Measurements from ENCODE around the gene STAU1. TPM values are rescaled to one million over a fixed set of nuclear protein-coding genes. Genes with fewer than 3 reads are reported as not detected.

Gene STAU1
- total and polyA plus RNA-seq, 2 of the 13 experiments (the other 11 are each of a cell fraction or from before 2014, with no cell fraction given), result 119 to 133 TPM

GRCh38 chr20:49185071-49185761, 2.9 kb downstream of the STAU1 start (continued):
- TF ChIP-seq, protein P1, sequence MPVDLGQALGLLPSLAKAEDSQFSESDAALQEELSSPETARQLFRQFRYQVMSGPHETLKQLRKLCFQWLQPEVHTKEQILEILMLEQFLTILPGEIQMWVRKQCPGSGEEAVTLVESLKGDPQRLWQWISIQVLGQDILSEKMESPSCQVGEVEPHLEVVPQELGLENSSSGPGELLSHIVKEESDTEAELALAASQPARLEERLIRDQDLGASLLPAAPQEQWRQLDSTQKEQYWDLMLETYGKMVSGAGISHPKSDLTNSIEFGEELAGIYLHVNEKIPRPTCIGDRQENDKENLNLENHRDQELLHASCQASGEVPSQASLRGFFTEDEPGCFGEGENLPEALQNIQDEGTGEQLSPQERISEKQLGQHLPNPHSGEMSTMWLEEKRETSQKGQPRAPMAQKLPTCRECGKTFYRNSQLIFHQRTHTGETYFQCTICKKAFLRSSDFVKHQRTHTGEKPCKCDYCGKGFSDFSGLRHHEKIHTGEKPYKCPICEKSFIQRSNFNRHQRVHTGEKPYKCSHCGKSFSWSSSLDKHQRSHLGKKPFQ (CRISPR knock-in tag; IDR thresholded peaks at IDR 0.05; ENCODE audit: insufficient replicate concordance), result no peak
- TF ChIP-seq, protein P2, sequence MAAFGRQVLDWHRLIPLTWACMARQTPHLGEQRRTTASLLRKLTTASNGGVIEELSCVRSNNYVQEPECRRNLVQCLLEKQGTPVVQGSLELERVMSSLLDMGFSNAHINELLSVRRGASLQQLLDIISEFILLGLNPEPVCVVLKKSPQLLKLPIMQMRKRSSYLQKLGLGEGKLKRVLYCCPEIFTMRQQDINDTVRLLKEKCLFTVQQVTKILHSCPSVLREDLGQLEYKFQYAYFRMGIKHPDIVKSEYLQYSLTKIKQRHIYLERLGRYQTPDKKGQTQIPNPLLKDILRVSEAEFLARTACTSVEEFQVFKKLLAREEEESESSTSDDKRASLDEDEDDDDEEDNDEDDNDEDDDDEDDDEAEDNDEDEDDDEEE (CRISPR knock-in tag; IDR thresholded peaks at IDR 0.05), result no peak
- TF ChIP-seq ZNF674 (CRISPR knock-in tag; IDR thresholded peaks at IDR 0.05; ENCODE audit: low read depth), result no peak
- no peak for TF ChIP-seq SNAI1 (CRISPR knock-in tag; IDR thresholded peaks at IDR 0.05; ENCODE audit: borderline replicate concordance)
- TF ChIP-seq ZNF574 (CRISPR knock-in tag; IDR thresholded peaks at IDR 0.05), result no peak
- no peak for TF ChIP-seq ZNF441 (CRISPR knock-in tag; IDR thresholded peaks at IDR 0.05; ENCODE audit: borderline replicate concordance)
- no peak for TF ChIP-seq HES4 (CRISPR knock-in tag; IDR thresholded peaks at IDR 0.05; ENCODE audit: borderline replicate concordance)
- TF ChIP-seq, protein P3, sequence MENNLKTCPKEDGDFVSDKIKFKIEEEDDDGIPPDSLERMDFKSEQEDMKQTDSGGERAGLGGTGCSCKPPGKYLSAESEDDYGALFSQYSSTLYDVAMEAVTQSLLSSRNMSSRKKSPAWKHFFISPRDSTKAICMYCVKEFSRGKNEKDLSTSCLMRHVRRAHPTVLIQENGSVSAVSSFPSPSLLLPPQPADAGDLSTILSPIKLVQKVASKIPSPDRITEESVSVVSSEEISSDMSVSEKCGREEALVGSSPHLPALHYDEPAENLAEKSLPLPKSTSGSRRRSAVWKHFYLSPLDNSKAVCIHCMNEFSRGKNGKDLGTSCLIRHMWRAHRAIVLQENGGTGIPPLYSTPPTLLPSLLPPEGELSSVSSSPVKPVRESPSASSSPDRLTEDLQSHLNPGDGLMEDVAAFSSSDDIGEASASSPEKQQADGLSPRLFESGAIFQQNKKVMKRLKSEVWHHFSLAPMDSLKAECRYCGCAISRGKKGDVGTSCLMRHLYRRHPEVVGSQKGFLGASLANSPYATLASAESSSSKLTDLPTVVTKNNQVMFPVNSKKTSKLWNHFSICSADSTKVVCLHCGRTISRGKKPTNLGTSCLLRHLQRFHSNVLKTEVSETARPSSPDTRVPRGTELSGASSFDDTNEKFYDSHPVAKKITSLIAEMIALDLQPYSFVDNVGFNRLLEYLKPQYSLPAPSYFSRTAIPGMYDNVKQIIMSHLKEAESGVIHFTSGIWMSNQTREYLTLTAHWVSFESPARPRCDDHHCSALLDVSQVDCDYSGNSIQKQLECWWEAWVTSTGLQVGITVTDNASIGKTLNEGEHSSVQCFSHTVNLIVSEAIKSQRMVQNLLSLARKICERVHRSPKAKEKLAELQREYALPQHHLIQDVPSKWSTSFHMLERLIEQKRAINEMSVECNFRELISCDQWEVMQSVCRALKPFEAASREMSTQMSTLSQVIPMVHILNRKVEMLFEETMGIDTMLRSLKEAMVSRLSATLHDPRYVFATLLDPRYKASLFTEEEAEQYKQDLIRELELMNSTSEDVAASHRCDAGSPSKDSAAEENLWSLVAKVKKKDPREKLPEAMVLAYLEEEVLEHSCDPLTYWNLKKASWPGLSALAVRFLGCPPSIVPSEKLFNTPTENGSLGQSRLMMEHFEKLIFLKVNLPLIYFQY (CRISPR knock-in tag; IDR thresholded peaks at IDR 0.05; ENCODE audit: borderline replicate concordance), result no peak
- no peak for TF ChIP-seq CREB1 (IDR thresholded peaks at IDR 0.05)
- no peak; the same call in 1 of the 2 replicates for TF ChIP-seq CREB1 (CRISPR knock-in tag; IDR thresholded peaks at IDR 0.05)
- no peak for TF ChIP-seq NFYB (CRISPR knock-in tag; IDR thresholded peaks at IDR 0.05)
- TF ChIP-seq SPEN (CRISPR knock-in tag; IDR thresholded peaks at IDR 0.05; ENCODE audit: low read depth), result no peak
- TF ChIP-seq FOSL1 (CRISPR knock-in tag; IDR thresholded peaks at IDR 0.05; ENCODE audit: borderline replicate concordance), result no peak
- no peak for TF ChIP-seq ZMYM2 (CRISPR knock-in tag; IDR thresholded peaks at IDR 0.05)
- TF ChIP-seq ZNF564 (CRISPR knock-in tag; IDR thresholded peaks at IDR 0.05), result no peak
- TF ChIP-seq, protein P4, sequence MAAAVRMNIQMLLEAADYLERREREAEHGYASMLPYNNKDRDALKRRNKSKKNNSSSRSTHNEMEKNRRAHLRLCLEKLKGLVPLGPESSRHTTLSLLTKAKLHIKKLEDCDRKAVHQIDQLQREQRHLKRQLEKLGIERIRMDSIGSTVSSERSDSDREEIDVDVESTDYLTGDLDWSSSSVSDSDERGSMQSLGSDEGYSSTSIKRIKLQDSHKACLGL (CRISPR knock-in tag; IDR thresholded peaks at IDR 0.05), result no peak
- TF ChIP-seq ZNF432 (CRISPR knock-in tag; IDR thresholded peaks at IDR 0.05; ENCODE audit: borderline replicate concordance), result no peak
- TF ChIP-seq TCF7L2 (IDR thresholded peaks at IDR 0.05; ENCODE audit: low read depth, low read length), result peak; percentile 93
